BJ (cell line): ENCODE measurements around the gene SYCE1. TPM values are rescaled to one million over a fixed set of nuclear protein-coding genes. Genes with fewer than 3 reads are reported as not detected.

Experiments used
- CTCF ChIA-PET: fragments of 350-600 bp; formaldehyde crosslinking; extraction: SDS; loops from one replicate; lab custom pipeline; 2021; ENCODE audit warnings: antibody characterized with exemption, inconsistent platforms; lab: Yijun Ruan, JAX
- POLR2A ChIA-PET: fragments of 300-600 bp; sonication (Branson Sonifier 250); formaldehyde crosslinking; extraction: SDS; loops from one replicate; lab custom pipeline; 2021; ENCODE audit warnings: antibody characterized with exemption; lab: Charles Lee
- DNase-seq: peaks from one replicate; pipeline ENCODE4 v3.0.0-alpha.2; 2011; ENCODE audit warnings: low read depth
- H3K27me3 ChIP-seq: 2 replicates; pipeline ENCODE4 v1.6.0; 2011; ENCODE audit warnings: low read length; ENCODE audit not compliant: control insufficient read depth, insufficient read depth
- H3K36me3 ChIP-seq: 2 replicates; pipeline ENCODE4 v1.5.1; 2011; ENCODE audit warnings: low read length; ENCODE audit not compliant: control insufficient read depth, insufficient read depth
- H3K4me3 ChIP-seq: 2 replicates; pipeline ENCODE4 v1.5.1; 2011; ENCODE audit warnings: low read depth, mild to moderate bottlenecking, control low read depth, low read length
- polyA plus RNA-seq: library from polyadenylated mRNA; depleted of rRNA; stranded (reverse); fragments of >200 nt; gene quantifications from 2 replicates; pipeline ENCODE4 v1.2.3, GENCODE V29; 2011; rRNA removed
- TF ChIP-seq, protein P1 (sequence below): IDR thresholded peaks from 2 replicates; pipeline ENCODE4 v1.5.1; 2011; ENCODE audit warnings: low read depth, mild to moderate bottlenecking, control low read depth, inconsistent platforms, low read length, moderate library complexity; ENCODE audit not compliant: insufficient read depth

SYCE1 gene
- polyA plus RNA-seq, 1 experiment = 0.94 TPM

DNA sequence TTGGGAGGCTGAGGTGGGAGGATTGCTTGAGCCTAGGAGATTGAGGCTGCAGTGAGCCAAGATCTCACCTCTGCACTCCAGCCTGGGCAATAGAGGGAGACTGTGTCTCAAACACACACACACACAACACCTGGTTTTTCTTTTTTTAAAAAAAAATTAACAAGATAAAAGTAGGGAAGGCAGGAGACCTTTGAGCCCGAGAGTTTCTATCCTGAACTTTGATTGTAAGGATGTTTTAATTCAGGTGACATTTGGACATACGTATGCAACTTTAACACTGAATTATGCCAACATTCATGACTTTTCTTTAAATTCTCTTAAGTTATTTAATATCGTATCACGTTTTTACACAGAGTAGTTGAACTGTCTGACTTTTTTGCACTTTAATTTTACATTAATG, 49.9 kb downstream of the SYCE1 start:
- TF ChIP-seq, protein P1, sequence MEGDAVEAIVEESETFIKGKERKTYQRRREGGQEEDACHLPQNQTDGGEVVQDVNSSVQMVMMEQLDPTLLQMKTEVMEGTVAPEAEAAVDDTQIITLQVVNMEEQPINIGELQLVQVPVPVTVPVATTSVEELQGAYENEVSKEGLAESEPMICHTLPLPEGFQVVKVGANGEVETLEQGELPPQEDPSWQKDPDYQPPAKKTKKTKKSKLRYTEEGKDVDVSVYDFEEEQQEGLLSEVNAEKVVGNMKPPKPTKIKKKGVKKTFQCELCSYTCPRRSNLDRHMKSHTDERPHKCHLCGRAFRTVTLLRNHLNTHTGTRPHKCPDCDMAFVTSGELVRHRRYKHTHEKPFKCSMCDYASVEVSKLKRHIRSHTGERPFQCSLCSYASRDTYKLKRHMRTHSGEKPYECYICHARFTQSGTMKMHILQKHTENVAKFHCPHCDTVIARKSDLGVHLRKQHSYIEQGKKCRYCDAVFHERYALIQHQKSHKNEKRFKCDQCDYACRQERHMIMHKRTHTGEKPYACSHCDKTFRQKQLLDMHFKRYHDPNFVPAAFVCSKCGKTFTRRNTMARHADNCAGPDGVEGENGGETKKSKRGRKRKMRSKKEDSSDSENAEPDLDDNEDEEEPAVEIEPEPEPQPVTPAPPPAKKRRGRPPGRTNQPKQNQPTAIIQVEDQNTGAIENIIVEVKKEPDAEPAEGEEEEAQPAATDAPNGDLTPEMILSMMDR = no peak
- no peak for DNase-seq
- POLR2A ChIA-PET = no interaction called here

GRCh38 chr10:133511907-133512528, 53.4 kb downstream of the SYCE1 start:
- TF ChIP-seq, protein P1 = no peak
- Histone ChIP-seq H3K27me3 (no peaks in the 10 kb centered on the region), H3K36me3 (no peaks in the 10 kb centered on the region), H3K4me3 (no peak overlapping the region)
- POLR2A ChIA-PET = no interaction called here
- CTCF ChIA-PET = no interaction called here
- DNase-seq = no peak

More for the DNA sequence above, 49.9 kb downstream of the SYCE1 start:
- no peak overlapping the region for H3K4me3 ChIP-seq
- H3K27me3 ChIP-seq = no peaks in the 10 kb centered on the region
- no peaks in the 10 kb centered on the region for H3K36me3 ChIP-seq
- CTCF ChIA-PET = no interaction called here

DNA sequence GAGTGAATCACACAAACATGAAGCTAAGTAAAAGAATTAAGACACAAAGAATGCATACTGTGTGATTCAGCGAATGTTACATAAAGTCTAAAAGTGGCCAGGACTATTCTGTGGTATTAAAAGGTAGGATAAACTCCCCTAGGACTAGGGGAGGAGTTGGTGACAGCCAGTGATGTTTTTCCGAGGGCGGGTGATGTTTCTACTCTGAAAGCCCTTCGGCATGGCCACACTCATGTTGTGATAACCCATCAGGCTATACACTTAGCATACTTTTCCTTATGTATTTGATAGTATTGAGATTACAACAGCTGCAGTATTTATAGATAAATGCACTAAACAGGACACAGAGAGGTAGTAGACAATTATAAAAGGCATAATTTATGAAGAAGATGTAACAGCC, 54.0 kb downstream of the SYCE1 start:
- ChIA-PET CTCF (interaction anchor here (1.9 kb wide), 1 partner anchor 12 kb away, joined by 4 read pairs; no protein-coding TSS in a partner anchor), POLR2A (no interaction called here)
- Histone ChIP-seq H3K36me3 (no peaks in the 10 kb centered on the region), H3K27me3 (no peaks in the 10 kb centered on the region), H3K4me3 (no peak overlapping the region)
- TF ChIP-seq, protein P1 = no peak
- DNase-seq = no peak

GRCh38 chr10:133509700-133510099, 55.7 kb downstream of the SYCE1 start:
- DNase-seq = no peak
- TF ChIP-seq, protein P1 = no peak
- ChIA-PET POLR2A (no interaction called here), CTCF (interaction anchor here (0.9 to 1.9 kb wide), 5 partner anchors 9 to 180 kb away, joined by 3 to 4 read pairs (median 4); no protein-coding TSS in a partner anchor)
- H3K27me3 ChIP-seq = no peaks in the 10 kb centered on the region
- H3K36me3 ChIP-seq = no peaks in the 10 kb centered on the region
- H3K4me3 ChIP-seq = no peak overlapping the region

Other genes with a start within 250 kb of the SYCE1 start
- gene CALY, start 228.7 kb downstream of the SYCE1 start, polyA plus RNA-seq = 0.31 and 0.91 TPM in 2 replicates
- not detected in 2 replicates for gene PRAP1, start 218.2 kb downstream of the SYCE1 start, polyA plus RNA-seq
- 40.6 and 49.8 TPM in 2 replicates for gene FUOM, start 207.6 kb downstream of the SYCE1 start, polyA plus RNA-seq
- 41.7 and 63.9 TPM in 2 replicates for gene ECHS1, start 192.2 kb downstream of the SYCE1 start, polyA plus RNA-seq
- 3.5 and 4.5 TPM in 2 replicates for gene PAOX, start 186.3 kb downstream of the SYCE1 start, polyA plus RNA-seq
- 30.9 and 38.1 TPM in 2 replicates for gene MTG1, start 171.4 kb downstream of the SYCE1 start, polyA plus RNA-seq
- 1.8 and 3.0 TPM in 2 replicates for gene SPRN, start 141.0 kb downstream of the SYCE1 start, polyA plus RNA-seq
- gene SCART1, start 111.6 kb downstream of the SYCE1 start, polyA plus RNA-seq = 0.89 and 1.3 TPM in 2 replicates
- 1.3 and 1.9 TPM in 2 replicates for gene CYP2E1, start 38.2 kb downstream of the SYCE1 start, polyA plus RNA-seq
- not detected in 2 replicates for gene FRG2B, start 61.2 kb upstream of the SYCE1 start, polyA plus RNA-seq